MM.1S (cell line): ENCODE measurements around the gene PRKCZ.

ENCODE experiments used
- DNase-seq: peaks from one replicate; pipeline ENCODE4 v3.0.0-alpha.2; 2015
- H2AFZ ChIP-seq: fragments of 300-600 bp; sonication (generic); 2 replicates; pipeline ENCODE4 v1.6.0; 2016; ENCODE audit warnings: antibody characterized with exemption, low read length
- H3F3A ChIP-seq: fragments of 300-600 bp; sonication (generic); 2 replicates; pipeline ENCODE4 v1.6.1; 2016; ENCODE audit warnings: mild to moderate bottlenecking, antibody characterized with exemption, low read length, moderate library complexity, mixed read lengths; ENCODE audit not compliant: insufficient read depth
- H3K27ac ChIP-seq: fragments of 300-600 bp; sonication (generic); 2 replicates; pipeline ENCODE4 v1.5.1; 2016; ENCODE audit warnings: mild to moderate bottlenecking, low read length
- H3K27me3 ChIP-seq: fragments of 300-600 bp; sonication (generic); replicated peaks from 2 replicates; pipeline ENCODE4 v1.6.0; 2016; ENCODE audit warnings: low read length; ENCODE audit not compliant: insufficient read depth
- H3K36me3 ChIP-seq: fragments of 300-600 bp; sonication (generic); replicated peaks from 2 replicates; pipeline ENCODE4 v1.6.1; 2016; ENCODE audit warnings: mild to moderate bottlenecking, low read length, mixed read lengths; ENCODE audit not compliant: insufficient read depth
- H3K4me1 ChIP-seq: fragments of 300-600 bp; sonication (generic); 2 replicates; pipeline ENCODE4 v1.6.1; 2016; ENCODE audit warnings: low read length, mixed read lengths
- H3K4me2 ChIP-seq: fragments of 300-600 bp; sonication (generic); 2 replicates; pipeline ENCODE4 v1.6.0; 2016; ENCODE audit warnings: low read depth, low read length
- H3K4me3 ChIP-seq: fragments of 300-600 bp; sonication (generic); 2 replicates; pipeline ENCODE4 v1.5.1; 2016; ENCODE audit warnings: low read length, mixed read lengths
- H3K79me2 ChIP-seq: fragments of 300-600 bp; sonication (generic); 2 replicates; pipeline ENCODE4 v1.6.1; 2016; ENCODE audit warnings: mixed run types, low read length, mixed read lengths
- H3K9ac ChIP-seq: fragments of 300-600 bp; sonication (generic); 2 replicates; pipeline ENCODE4 v1.6.1; 2016; ENCODE audit warnings: low read length, mixed read lengths
- H3K9me2 ChIP-seq: fragments of 300-600 bp; sonication (generic); replicated peaks from 2 replicates; pipeline ENCODE4 v1.6.1; 2016; ENCODE audit warnings: mild to moderate bottlenecking, low read length, mixed read lengths; ENCODE audit not compliant: insufficient read depth
- H3K9me3 ChIP-seq: fragments of 300-600 bp; sonication (generic); replicated peaks from 2 replicates; pipeline ENCODE4 v1.6.1; 2016; ENCODE audit warnings: mild to moderate bottlenecking, low read length, mixed read lengths; ENCODE audit not compliant: insufficient read depth
- H4K20me1 ChIP-seq: fragments of 300-600 bp; sonication (generic); 2 replicates; pipeline ENCODE4 v1.6.1; 2016; ENCODE audit warnings: mild to moderate bottlenecking, low read length, moderate library complexity, mixed read lengths; ENCODE audit not compliant: insufficient read depth
- EZH2 ChIP-seq: fragments of 300-600 bp; sonication (generic); optimal IDR thresholded peaks from 2 replicates; pipeline ENCODE3; 2017; ENCODE audit warnings: low read depth, mild to moderate bottlenecking, antibody characterized with exemption, low read length, mixed read lengths
- EZH2phosphoT487 ChIP-seq: fragments of 300-600 bp; sonication (generic); IDR thresholded peaks from 2 replicates; pipeline ENCODE4 v1.6.1; 2018; ENCODE audit warnings: antibody characterized with exemption, low read length
- TF ChIP-seq, protein P1 (sequence below): fragments of 300-600 bp; sonication (generic); IDR thresholded peaks from 2 replicates; pipeline ENCODE4 v1.5.1; 2016; ENCODE audit warnings: antibody characterized with exemption, low read length, mixed read lengths

The PRKCZ gene

GRCh38 chr1:2172012-2172411 is 121.8 kb downstream of the PRKCZ start:
- Histone ChIP-seq H3F3A (no peaks in the 10 kb centered on the region), H3K27me3 (peaks cover 88% of the 10 kb centered on the region), H3K4me3 (no peak overlapping the region), H2AFZ (no peak overlapping the region), H3K9ac (no peak overlapping the region), H3K9me3 (no peaks in the 10 kb centered on the region), H3K9me2 (no peaks in the 10 kb centered on the region), H3K79me2 (no peaks in the 10 kb centered on the region), H3K4me2 (no peak overlapping the region), H3K36me3 (no peaks in the 10 kb centered on the region), H3K4me1 (no peaks in the 10 kb centered on the region), H4K20me1 (no peaks in the 10 kb centered on the region), H3K27ac (no peak overlapping the region)
- DNase-seq, result no peak
- no peak for TF ChIP-seq EZH2
- TF ChIP-seq, protein P1, sequence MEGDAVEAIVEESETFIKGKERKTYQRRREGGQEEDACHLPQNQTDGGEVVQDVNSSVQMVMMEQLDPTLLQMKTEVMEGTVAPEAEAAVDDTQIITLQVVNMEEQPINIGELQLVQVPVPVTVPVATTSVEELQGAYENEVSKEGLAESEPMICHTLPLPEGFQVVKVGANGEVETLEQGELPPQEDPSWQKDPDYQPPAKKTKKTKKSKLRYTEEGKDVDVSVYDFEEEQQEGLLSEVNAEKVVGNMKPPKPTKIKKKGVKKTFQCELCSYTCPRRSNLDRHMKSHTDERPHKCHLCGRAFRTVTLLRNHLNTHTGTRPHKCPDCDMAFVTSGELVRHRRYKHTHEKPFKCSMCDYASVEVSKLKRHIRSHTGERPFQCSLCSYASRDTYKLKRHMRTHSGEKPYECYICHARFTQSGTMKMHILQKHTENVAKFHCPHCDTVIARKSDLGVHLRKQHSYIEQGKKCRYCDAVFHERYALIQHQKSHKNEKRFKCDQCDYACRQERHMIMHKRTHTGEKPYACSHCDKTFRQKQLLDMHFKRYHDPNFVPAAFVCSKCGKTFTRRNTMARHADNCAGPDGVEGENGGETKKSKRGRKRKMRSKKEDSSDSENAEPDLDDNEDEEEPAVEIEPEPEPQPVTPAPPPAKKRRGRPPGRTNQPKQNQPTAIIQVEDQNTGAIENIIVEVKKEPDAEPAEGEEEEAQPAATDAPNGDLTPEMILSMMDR, result no peak

- Histone ChIP-seq H3F3A (no peaks in the 10 kb centered on the region), H3K27ac (no peak overlapping the region), H4K20me1 (no peaks in the 10 kb centered on the region), H3K9me3 (no peaks in the 10 kb centered on the region), H3K79me2 (no peaks in the 10 kb centered on the region), H3K36me3 (no peaks in the 10 kb centered on the region), H3K4me3 (no peak overlapping the region), H3K4me1 (no peaks in the 10 kb centered on the region), H3K9me2 (no peaks in the 10 kb centered on the region), H3K4me2 (no peak overlapping the region), H3K27me3 (peaks cover 88% of the 10 kb centered on the region), H2AFZ (no peak overlapping the region), H3K9ac (no peak overlapping the region)
- no peak for DNase-seq
- TF ChIP-seq EZH2 (no peak), EZH2phosphoT487 (no peak)
- TF ChIP-seq, protein P1, result no peak
These were observed 122.4 kb downstream of the PRKCZ start for GRCh38 chr1:2172551-2173146.

DNA sequence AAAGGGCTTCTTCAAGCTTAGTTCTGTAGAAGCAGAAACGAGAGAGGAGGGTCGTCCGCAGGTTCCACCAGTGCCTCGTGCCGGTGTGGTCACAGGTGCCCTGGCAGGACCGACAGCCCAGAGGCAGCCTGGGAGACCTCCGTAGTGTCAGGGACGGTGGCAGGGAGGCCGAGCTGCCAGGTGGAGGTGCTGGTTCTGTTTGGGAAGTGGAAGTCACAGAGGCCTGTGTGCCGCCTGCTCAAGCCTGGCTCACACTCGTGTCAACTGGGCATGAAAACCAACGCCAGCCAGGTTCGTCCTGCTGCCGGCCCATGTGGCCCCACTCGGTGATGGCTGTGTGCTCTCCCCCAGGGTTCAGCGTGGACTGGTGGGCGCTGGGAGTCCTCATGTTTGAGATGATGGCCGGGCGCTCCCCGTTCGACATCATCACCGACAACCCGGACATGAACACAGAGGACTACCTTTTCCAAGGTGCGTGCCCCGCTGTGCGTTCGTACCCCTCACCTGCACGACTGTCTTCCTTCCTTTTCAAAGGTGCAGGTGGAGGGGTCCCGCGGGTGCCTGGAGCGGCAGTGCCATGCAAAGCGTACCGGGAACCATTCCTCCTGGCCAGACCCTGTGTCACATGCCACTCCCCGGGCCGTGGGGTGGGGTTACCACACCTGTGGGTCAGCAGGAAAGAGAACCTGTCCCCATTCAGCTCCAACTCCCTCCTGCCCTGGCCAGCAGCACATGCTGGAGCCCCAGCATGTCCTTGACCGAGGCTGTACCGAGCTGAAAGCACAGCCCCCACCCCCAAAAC is 123.5 kb downstream of the PRKCZ start:
- H2AFZ ChIP-seq, result no peak overlapping the region
- H3K4me1 ChIP-seq, result no peaks in the 10 kb centered on the region
- H4K20me1 ChIP-seq, result no peaks in the 10 kb centered on the region
- H3K9me3 ChIP-seq, result no peaks in the 10 kb centered on the region
- TF ChIP-seq, protein P1, result no peak
- TF ChIP-seq EZH2 (no peak), EZH2phosphoT487 (no peak)
- no peaks in the 10 kb centered on the region for H3K9me2 ChIP-seq
- no peak overlapping the region for H3K4me3 ChIP-seq
- no peak for DNase-seq
- no peak overlapping the region for H3K27ac ChIP-seq
- H3K36me3 ChIP-seq, result no peaks in the 10 kb centered on the region
- H3K9ac ChIP-seq, result no peak overlapping the region
- H3K4me2 ChIP-seq, result no peak overlapping the region
- H3K79me2 ChIP-seq, result no peaks in the 10 kb centered on the region
- no peaks in the 10 kb centered on the region for H3F3A ChIP-seq
- peaks cover 88% of the 10 kb centered on the region for H3K27me3 ChIP-seq
